CD14-positive monocyte (primary cell): ENCODE measurements around the gene FAM240A. TPM values are rescaled to one million over a fixed set of nuclear protein-coding genes. Genes with fewer than 3 reads are reported as not detected.

ENCODE experiments used
- DNase-seq, 3 donors: peaks; one replicate each; pipeline ENCODE4 v3.0.0-alpha.2; 2011 to 2022
- H2AFZ ChIP-seq: 2 replicates; pipeline ENCODE4 v1.6.0; 2012; ENCODE audit warnings: mild to moderate bottlenecking, low read depth, low read length, inconsistent platforms; ENCODE audit not compliant: insufficient read depth, poor library complexity, severe bottlenecking
- H3K27ac ChIP-seq, 2 donors: 1 replicate in 1 of 2; 2 replicates in 1 of 2; pipeline ENCODE4 v1.5.1; 2012 to 2013; ENCODE audit warnings: low read length in 2 of 2, control low read depth in 1 of 2, inconsistent platforms in 1 of 2, low read depth in 1 of 2, mild to moderate bottlenecking in 1 of 2
- H3K27me3 ChIP-seq, 2 donors: one replicate each; pipeline versions ENCODE4 v1.6.0 to v1.6.1; 2011 to 2013; ENCODE audit warnings: low read length in 2 of 2; ENCODE audit not compliant: control insufficient read depth in 2 of 2, insufficient read depth in 2 of 2
- H3K36me3 ChIP-seq, 2 donors: replicated peaks in 1 of 2; 1 replicate in 1 of 2; 2 replicates in 1 of 2; pipeline versions ENCODE4 v1.5.1 to v1.6.1; 2012 to 2013; ENCODE audit warnings: low read length in 2 of 2, control low read depth in 1 of 2, inconsistent platforms in 1 of 2, mild to moderate bottlenecking in 1 of 2; ENCODE audit not compliant: insufficient read depth in 2 of 2, control insufficient read depth in 1 of 2
- H3K4me1 ChIP-seq, 2 donors: 1 replicate in 1 of 2; 2 replicates in 1 of 2; pipeline versions ENCODE4 v1.5.1 to v1.6.1; 2012 to 2013; ENCODE audit warnings: low read length in 2 of 2, control low read depth in 1 of 2, inconsistent platforms in 1 of 2, mild to moderate bottlenecking in 1 of 2, moderate library complexity in 1 of 2; ENCODE audit not compliant: insufficient read depth in 2 of 2, control insufficient read depth in 1 of 2
- H3K4me2 ChIP-seq: replicated peaks from 2 replicates; pipeline ENCODE3; 2012; ENCODE audit warnings: low read length, moderate library complexity, mild to moderate bottlenecking; ENCODE audit not compliant: poor library complexity, severe bottlenecking; ENCODE audit errors: extremely low read depth
- H3K4me3 ChIP-seq, 3 experiments: fragments of 200-600 bp in 1 of 3; sonication (generic) in 1 of 3; replicated peaks in 1 of 3; 1 replicate in 2 of 3; 2 replicates in 1 of 3; pipeline ENCODE4 v1.5.1; 2011 to 2013; ENCODE audit warnings: low read length in 3 of 3, mild to moderate bottlenecking in 3 of 3, control low read depth in 2 of 3, low read depth in 2 of 3, inconsistent platforms in 1 of 3, moderate library complexity in 1 of 3
- H3K79me2 ChIP-seq: 2 replicates; pipeline ENCODE4 v1.6.0; 2012; ENCODE audit warnings: mild to moderate bottlenecking, control low read depth, inconsistent platforms, low read length, moderate library complexity; ENCODE audit not compliant: insufficient read depth
- H3K9ac ChIP-seq: 2 replicates; pipeline ENCODE4 v1.6.0; 2017; ENCODE audit warnings: low read length, mild to moderate bottlenecking; ENCODE audit not compliant: insufficient read depth, poor library complexity, severe bottlenecking
- H3K9me3 ChIP-seq, 2 donors: replicated peaks in 1 of 2; 1 replicate in 1 of 2; 2 replicates in 1 of 2; pipeline versions ENCODE4 v1.5.1 to v1.6.1; 2012 to 2013; ENCODE audit warnings: low read length in 2 of 2, control low read depth in 1 of 2; ENCODE audit not compliant: control insufficient read depth in 1 of 2, insufficient read depth in 1 of 2
- H4K20me1 ChIP-seq: 2 replicates; pipeline ENCODE4 v1.6.0; 2012; ENCODE audit warnings: mild to moderate bottlenecking, low read length, control low read depth, moderate library complexity; ENCODE audit not compliant: insufficient read depth
- H3K27ac Mint-ChIP-seq, 7 donors: one replicate each; pipeline ENCODE4 v1.8.0; 2020; ENCODE audit warnings: mild to moderate bottlenecking in 7 of 7, mixed read lengths in 7 of 7, moderate library complexity in 6 of 7, inconsistent platforms in 2 of 7
- H3K27me3 Mint-ChIP-seq, 3 donors: one replicate each; pipeline ENCODE4 v1.8.0; 2021 to 2022; ENCODE audit warnings: low read depth in 3 of 3, mild to moderate bottlenecking in 3 of 3, mixed read lengths in 3 of 3, moderate library complexity in 3 of 3, inconsistent platforms in 1 of 3
- H3K36me3 Mint-ChIP-seq, 2 donors: one replicate each; pipeline ENCODE4 v1.8.0; 2020; ENCODE audit warnings: mixed read lengths in 2 of 2, inconsistent platforms in 1 of 2, mild to moderate bottlenecking in 1 of 2
- H3K4me1 Mint-ChIP-seq: one replicate; pipeline ENCODE4 v1.8.0; 2020; ENCODE audit warnings: mild to moderate bottlenecking, mixed read lengths
- H3K4me3 Mint-ChIP-seq, 2 donors: one replicate each; pipeline ENCODE4 v1.8.0; 2020; ENCODE audit warnings: mild to moderate bottlenecking in 2 of 2, mixed read lengths in 2 of 2, moderate library complexity in 1 of 2
- H3K9me3 Mint-ChIP-seq, 7 donors: one replicate each; pipeline ENCODE4 v1.8.0; 2020 to 2022; ENCODE audit warnings: mixed read lengths in 7 of 7, mild to moderate bottlenecking in 6 of 7, moderate library complexity in 6 of 7, inconsistent platforms in 2 of 7
- WGBS: methylation state at CpG from one replicate; pipeline ENCODE4 v1.1.5; 2013; ENCODE audit warnings: missing lambda C conversion rate; ENCODE audit not compliant: insufficient coverage; 5-methylcytosine and 5-hydroxymethylcytosine counted together
- intact Hi-C, 2 donors: fragments of 100-400 bp; cut with micrococcal nuclease; formaldehyde crosslinking; loops; one replicate each; pipeline versions ENCODE4 v1.15.0 to v1.15.1; 2023
- polyA plus RNA-seq, 3 donors: library from polyadenylated mRNA; depleted of rRNA in 1 of 3; unstranded in 2 of 3; stranded (reverse) in 1 of 3; fragments of 300-500 nt in 2 of 3; fragments of >200 nt in 1 of 3; fragmentation: Illumina TruSeq in 2 of 3; gene quantifications; 1 replicate in 2 of 3; 2 replicates in 1 of 3; pipeline ENCODE4 v1.2.3, GENCODE V29; 2012 to 2021
- TF ChIP-seq, protein P1 (sequence below): fragments of 200-600 bp; IDR thresholded peaks from one replicate; pipeline ENCODE4 v1.8.0; 2022; ENCODE audit warnings: antibody characterized with exemption, mild to moderate bottlenecking

The FAM240A gene
- polyA plus RNA-seq, 3 donors, result not detected

DNA sequence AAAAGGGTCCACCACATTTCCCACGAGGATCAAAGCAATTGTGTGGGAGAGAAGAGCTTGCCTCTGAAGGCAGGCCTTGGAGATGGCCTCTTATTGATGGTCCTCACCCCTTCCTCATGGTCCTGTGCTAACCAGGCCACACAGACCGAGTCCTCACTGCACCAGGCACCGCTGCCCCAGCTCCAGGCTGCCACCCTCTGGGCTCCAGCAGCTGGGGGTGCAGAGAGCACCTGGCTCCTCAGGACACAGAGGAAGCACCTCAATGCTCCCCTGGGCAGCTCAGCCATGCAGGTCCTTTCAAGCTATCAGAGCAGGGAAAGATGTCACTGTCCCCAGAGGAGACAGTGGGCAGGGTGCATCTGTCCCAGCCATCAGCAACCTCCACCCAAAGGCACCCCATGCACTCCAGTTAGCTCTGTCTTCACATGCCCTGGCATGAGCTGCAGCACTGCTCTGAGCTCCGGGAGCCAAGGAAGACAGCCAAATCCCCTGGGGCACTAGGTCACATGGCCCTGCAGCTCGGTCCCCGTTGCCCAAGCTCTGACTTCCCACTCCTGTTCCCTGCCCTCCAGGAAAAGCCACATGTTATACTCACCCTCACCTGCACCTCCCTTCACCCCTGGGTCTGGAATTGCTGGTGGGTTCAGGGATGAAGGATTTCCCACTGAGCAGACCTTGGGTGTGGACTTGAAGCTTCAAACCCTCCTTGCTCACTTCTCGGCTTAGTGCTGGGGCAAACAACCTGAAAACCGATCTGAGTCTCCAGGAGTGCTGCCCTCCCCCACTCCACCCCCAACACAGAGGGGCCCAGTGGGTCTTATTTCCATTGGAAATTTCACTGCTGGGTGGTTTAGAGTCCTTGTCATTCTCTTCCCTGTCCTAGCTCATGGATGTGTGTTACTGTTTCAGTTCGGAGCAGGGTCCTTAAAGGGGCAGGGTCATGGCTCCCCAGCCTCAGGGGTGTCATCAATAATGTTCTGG is 48.5 kb downstream of the FAM240A start:
- H3K4me1 Mint-ChIP-seq, result no peaks in the 10 kb centered on the region
- H4K20me1 ChIP-seq, result no peaks in the 10 kb centered on the region
- no peak overlapping the region for H3K9ac ChIP-seq
- no peaks in the 10 kb centered on the region for H3K4me1 ChIP-seq
- intact Hi-C loops, result no loop called here
- no peaks in the 10 kb centered on the region for H3K9me3 Mint-ChIP-seq
- TF ChIP-seq, protein P1, sequence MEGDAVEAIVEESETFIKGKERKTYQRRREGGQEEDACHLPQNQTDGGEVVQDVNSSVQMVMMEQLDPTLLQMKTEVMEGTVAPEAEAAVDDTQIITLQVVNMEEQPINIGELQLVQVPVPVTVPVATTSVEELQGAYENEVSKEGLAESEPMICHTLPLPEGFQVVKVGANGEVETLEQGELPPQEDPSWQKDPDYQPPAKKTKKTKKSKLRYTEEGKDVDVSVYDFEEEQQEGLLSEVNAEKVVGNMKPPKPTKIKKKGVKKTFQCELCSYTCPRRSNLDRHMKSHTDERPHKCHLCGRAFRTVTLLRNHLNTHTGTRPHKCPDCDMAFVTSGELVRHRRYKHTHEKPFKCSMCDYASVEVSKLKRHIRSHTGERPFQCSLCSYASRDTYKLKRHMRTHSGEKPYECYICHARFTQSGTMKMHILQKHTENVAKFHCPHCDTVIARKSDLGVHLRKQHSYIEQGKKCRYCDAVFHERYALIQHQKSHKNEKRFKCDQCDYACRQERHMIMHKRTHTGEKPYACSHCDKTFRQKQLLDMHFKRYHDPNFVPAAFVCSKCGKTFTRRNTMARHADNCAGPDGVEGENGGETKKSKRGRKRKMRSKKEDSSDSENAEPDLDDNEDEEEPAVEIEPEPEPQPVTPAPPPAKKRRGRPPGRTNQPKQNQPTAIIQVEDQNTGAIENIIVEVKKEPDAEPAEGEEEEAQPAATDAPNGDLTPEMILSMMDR, result no peak
- no peak for DNase-seq
- WGBS, result 85% methylated on average over 6 of the region's 9 CpGs
- no peak overlapping the region for H3K4me3 Mint-ChIP-seq
- H3K27ac ChIP-seq, result no peak overlapping the region
- no peaks in the 10 kb centered on the region for H3K79me2 ChIP-seq
- H3K4me3 ChIP-seq, result no peak overlapping the region
- no peaks in the 10 kb centered on the region for H3K27me3 ChIP-seq
- no peaks in the 10 kb centered on the region for H3K36me3 Mint-ChIP-seq
- no peak overlapping the region for H3K4me2 ChIP-seq
- no peaks in the 10 kb centered on the region for H3K36me3 ChIP-seq
- no peak overlapping the region for H2AFZ ChIP-seq
- no peaks in the 10 kb centered on the region for H3K9me3 ChIP-seq
- H3K27ac Mint-ChIP-seq, result no peak overlapping the region
- peaks cover 5 to 9% (median 8%) of the 10 kb centered on the region in 3 donors for H3K27me3 Mint-ChIP-seq

DNA sequence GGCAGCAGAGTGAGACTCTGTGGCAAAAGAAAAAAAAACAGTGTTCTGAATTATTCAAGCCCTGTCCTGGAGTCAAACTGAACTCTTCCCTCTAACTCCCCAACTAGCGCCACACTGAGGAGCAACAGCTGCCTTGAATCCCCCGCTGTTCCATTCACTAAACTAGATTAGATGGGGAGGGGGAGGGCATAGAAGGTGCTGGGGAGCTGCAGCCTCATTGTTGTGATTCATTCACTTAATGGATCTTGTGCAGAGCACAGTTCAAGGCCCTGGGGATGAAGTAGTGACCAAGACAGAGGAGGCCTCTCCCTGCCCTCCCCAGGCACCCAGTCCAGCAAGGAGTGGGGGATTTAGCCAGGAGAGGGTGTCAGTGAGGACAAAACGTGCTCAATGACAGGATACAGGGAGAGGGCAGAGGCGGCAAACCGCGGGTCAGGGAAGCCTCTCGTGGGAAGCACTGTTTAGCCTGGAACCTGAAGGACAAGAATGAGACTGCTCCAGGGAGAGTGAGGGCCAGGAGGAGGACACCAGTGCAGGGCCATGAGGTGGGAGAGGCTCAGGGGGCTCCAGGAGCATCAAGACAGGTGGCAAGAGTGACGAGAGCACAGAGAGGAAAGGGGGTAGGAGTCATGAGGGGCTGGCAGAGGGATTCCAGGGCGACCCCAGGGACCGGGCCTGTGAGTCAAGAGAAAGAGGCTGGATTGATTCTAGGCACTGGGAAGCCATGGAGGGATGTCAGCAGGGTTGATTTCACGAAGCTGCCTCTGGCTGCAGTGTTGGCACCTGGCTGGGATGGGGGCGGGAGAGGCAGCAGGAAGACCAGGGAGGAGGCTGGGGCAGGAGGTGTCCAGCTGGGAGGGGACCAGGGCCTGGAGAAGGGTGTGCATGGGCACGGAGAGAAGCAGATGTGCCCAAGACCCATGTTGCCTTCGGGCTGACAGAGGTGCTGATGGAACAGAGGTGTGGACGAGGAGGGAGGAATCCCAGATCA is 49.7 kb downstream of the FAM240A start:
- TF ChIP-seq, protein P1, result no peak
- intact Hi-C loops, result no loop called here
- Mint-ChIP-seq H3K9me3 (no peaks in the 10 kb centered on the region), H3K27ac (no peak overlapping the region), H3K36me3 (no peaks in the 10 kb centered on the region), H3K4me3 (no peak overlapping the region), H3K27me3 (peaks cover 6 to 9% (median 6%) of the 10 kb centered on the region in 3 donors), H3K4me1 (no peaks in the 10 kb centered on the region)
- Histone ChIP-seq H3K27me3 (no peaks in the 10 kb centered on the region), H4K20me1 (no peaks in the 10 kb centered on the region), H3K4me2 (no peak overlapping the region), H3K36me3 (no peaks in the 10 kb centered on the region), H3K4me3 (no peak overlapping the region), H3K9ac (no peak overlapping the region), H3K4me1 (no peaks in the 10 kb centered on the region), H3K27ac (no peak overlapping the region), H2AFZ (no peak overlapping the region), H3K79me2 (no peaks in the 10 kb centered on the region), H3K9me3 (no peaks in the 10 kb centered on the region)
- DNase-seq, result no peak
- WGBS, result 90% methylated on average over 13 of the region's 15 CpGs
